Fibroblast of upper back skin (primary cell): ENCODE data around the gene CRAMP1.
"Not testable (repeated sequence)": the region's sequence is repeated elsewhere in the genome, so short reads cannot be mapped to it uniquely, and the experiment has no call there.

Experiments
- DNase-seq: peaks from one replicate; pipeline ENCODE4 v3.0.0-alpha.2; 2013

Gene CRAMP1

DNA sequence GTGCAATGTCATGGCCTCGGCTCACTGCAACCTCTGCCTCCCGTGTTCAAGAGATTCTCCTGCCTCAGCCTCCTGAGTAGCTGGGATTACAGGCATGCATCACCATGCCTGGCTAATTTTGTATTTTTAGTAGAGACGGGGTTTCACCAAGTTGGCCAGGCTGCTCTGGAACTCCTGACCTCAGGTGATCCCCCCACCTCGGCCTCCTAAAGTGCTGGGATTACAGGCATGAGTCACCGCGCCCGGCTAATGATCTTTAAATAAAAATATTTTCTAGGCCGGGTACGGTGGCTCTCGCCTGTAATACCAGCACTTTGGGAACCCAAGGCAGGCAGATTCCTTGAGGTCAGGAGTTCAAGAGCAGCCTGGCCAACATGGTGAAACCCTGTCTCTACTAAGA, 106.1 kb downstream of the CRAMP1 start:
- not testable (repeated sequence) for DNase-seq

DNA sequence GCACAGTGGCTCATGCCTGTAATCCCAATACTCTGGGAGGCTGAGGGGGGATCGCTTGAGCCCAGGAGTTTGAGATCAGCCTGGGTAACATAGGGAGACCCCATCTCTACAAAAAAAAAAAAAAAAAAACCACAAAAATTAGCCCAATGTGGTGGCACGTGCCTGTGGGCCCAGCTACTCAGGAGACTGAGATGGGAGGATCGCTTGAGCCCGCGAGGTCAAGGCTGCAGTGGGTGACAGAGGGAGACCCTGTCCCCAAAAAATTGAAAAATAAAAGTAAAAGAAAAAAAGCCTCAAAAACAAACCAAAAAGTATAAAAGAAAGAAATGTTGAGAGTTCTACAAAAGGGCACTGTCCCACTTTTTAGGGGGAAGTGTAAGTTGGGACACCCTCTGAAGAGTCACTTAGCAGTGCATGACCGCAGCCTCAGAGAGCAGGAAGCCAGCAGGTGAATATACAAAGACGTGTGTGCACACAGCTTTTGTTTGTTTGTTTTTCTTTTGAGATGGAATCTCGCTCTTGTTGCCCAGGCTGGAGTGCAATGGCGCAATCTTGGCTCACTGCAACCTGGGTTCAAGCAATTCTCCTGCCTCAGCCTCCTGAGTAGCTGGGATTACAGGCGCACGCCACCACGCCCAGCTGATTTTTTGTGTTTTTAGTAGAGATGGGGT, 107.5 kb downstream of the CRAMP1 start:
- DNase-seq = not testable (repeated sequence)

DNA sequence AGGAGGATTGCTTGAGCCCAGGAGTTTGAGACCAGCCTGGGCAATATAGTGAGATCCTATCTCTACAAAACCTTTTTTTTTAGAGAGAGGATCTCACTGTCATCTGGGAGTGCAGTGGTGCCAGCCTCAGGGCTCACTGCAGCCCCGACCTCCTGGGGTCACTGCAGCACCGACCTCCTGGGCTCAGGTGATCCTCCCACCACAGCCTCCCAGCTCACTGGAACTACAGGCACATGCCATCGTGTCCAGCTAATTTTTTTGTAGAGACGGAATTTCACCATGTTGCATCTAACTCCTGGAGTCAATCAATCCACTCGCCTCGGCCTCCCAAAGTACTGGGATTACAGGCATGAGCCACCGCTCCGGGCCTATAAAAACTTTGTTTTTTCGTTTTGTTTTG, 109.2 kb downstream of the CRAMP1 start:
- no peak for DNase-seq

DNA sequence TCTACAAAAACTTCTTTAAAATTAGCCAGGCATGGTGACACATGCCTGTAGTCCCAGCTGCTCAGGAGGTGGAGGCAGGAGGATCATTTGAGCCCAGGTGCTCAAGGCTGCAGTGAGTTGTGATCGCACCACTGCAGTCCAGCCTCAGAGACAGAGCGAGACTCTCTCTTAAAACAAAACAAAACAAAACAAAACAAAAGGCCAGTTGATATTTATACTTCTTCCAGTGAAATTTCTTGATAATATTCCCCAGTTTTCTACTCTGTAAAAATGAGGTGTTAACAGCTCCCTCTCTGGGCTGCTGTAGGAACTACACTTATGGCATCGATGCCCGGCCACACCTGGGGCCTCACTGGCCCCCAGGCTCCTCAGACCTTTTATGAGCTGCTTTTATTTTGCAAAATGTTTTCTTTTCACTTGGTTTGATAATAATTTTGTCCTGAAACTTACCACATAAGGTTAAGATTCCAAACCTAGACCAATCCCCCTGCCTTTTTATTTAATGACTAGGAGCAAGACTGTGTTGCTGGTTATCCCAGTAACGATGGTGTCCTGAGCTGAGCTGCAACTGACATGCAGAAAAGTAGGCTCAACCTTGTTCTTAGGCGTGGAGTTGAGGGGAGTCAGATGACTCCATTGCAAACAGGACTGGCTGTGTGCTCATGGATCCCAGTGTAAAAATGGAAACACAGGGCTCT, 111.4 kb downstream of the CRAMP1 start:
- DNase-seq = peak; percentile 34

DNA sequence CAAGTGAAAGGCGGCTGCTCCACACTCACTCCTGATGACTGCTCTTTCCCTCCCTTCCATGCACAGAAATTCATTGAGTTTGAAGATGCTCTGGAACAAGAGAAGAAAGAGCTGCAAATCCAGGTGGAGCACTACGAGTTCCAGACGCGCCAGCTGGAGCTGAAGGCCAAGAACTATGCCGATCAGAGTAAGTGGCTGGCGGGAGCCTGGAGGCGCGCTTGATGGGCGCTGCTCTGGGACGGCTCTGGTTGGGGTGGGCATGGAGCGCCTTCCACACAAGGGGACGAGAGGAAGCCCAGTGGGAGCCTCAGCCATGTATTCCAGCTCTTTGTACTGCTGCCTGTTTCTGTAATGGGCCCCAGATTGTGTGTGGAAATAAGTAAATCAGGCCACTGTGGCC, 112.3 kb downstream of the CRAMP1 start:
- no peak for DNase-seq

DNA sequence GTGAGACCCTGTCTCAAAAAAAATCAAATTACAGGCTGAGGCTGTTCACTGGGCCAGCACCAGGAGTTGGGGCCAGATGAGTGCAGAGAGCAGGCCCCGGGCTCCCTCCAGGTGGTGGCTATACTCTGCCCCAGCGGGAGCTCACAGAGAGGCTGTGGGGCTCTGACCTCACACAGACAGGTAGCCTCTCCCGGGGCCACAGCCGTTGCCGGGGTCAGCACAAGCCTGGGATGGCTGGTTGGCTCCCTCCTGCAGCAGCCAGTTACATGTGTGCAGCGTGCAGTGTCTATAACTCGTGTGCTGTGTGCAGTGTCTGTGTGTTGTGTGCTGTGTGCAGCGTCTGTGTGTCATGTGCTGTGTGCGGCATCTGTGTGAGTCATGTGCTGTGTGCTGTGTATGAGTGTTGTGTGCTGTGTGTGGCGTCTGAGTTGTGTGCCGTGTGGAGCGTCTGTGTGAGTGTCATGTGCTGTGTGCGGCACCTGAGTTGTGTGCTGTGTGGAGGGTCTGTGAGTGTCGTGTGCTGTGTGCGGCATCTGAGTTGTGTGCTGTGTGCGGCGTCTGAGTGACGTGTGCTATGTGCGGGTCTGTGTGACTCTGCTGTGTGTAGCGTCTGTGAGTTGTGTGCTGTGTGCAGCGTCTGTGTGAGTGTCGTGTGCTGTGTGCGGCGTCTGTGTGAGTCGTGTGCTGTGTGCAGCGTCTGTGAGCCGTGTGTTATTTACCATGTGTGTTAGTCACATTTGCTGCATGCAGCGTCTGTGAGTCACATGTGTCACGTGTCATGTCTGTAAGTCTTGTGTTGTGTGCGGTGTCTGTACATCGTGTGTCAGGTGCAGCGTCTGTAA, 114.7 kb downstream of the CRAMP1 start:
- no peak for DNase-seq
